ENCODE results near the gene ZNF512B.

- TF ChIP-seq POLR2A (IDR thresholded peaks at IDR 0.05) (peak in 1 of 4 donors; percentile 32), CTCF (IDR thresholded peaks at IDR 0.05) (no peak)
Observed at GRCh38 chr20:63955827-63956663, 13.7 kb downstream of the ZNF512B start, which contains the start of gene UCKL1.
